Activated naive CD4-positive, alpha-beta T cell treated with anti-CD3 and anti-CD28 coated beads for 36 hours (primary cell): ENCODE measurements around the gene ALAD. TPM values are rescaled to one million over a fixed set of nuclear protein-coding genes. Genes with fewer than 3 reads are reported as not detected.
"Not testable (repeated sequence)": the region's sequence is repeated elsewhere in the genome, so short reads cannot be mapped to it uniquely, and the experiment has no call there.

Source experiments
- CTCF ChIA-PET: fragments of 350-600 bp; sonication (Branson Sonifier 250); formaldehyde crosslinking; loops from one replicate; lab custom pipeline; 2021; ENCODE audit warnings: antibody characterized with exemption; lab: Charles Lee
- DNase-seq: peaks from one replicate; pipeline ENCODE4 v3.0.0-alpha.2; 2020
- H3K27ac Mint-ChIP-seq: one replicate; pipeline ENCODE4 v1.8.0; 2021; ENCODE audit warnings: mild to moderate bottlenecking, mixed read lengths
- H3K27me3 Mint-ChIP-seq: one replicate; pipeline ENCODE4 v1.8.0; 2021; ENCODE audit warnings: low read depth, mixed read lengths
- H3K36me3 Mint-ChIP-seq: one replicate; pipeline ENCODE4 v1.8.0; 2021; ENCODE audit warnings: low read depth, mixed read lengths
- H3K4me1 Mint-ChIP-seq: one replicate; pipeline ENCODE4 v1.8.0; 2021; ENCODE audit warnings: low read depth, mixed read lengths
- H3K4me3 Mint-ChIP-seq: one replicate; pipeline ENCODE4 v1.8.0; 2021; ENCODE audit warnings: mild to moderate bottlenecking, moderate library complexity, mixed read lengths
- H3K9me3 Mint-ChIP-seq: one replicate; pipeline ENCODE4 v1.8.0; 2021; ENCODE audit warnings: mixed read lengths
- intact Hi-C: fragments of 100-400 bp; cut with micrococcal nuclease; formaldehyde crosslinking; loops from one replicate; pipeline ENCODE4 v1.15.1; 2023
- total RNA-seq, 2 experiments: library from RNA; stranded (reverse); gene quantifications; one replicate each; pipeline ENCODE4 v1.2.3, GENCODE V29; 2021

Gene ALAD
- total RNA-seq, 2 experiments from 2014 or later, result 16.1 to 17.7 TPM

DNA sequence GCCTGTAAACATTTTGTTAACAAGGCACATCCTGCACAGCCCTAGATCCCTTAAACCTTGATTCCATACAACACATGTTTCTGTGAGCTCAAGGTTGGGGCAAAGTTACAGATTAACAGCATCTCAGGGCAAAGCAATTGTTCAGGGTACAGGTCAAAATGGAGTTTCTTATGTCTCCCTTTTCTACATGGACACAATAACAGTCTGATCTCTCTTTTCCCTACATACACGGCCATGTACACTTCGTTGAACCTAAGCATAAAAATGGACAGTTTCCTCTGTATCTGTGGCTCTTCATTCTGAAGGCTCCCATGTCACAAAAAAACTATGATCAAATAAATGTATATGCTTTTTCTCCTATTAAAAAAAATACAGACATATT lies 21.3 kb downstream of the ALAD start:
- H3K4me3 Mint-ChIP-seq, CTCF ChIA-PET, H3K27me3 Mint-ChIP-seq, H3K27ac Mint-ChIP-seq, intact Hi-C loops, H3K9me3 Mint-ChIP-seq, DNase-seq, H3K36me3 Mint-ChIP-seq: not testable (repeated sequence)
- peaks cover 15% of the 10 kb centered on the region for H3K4me1 Mint-ChIP-seq

DNA sequence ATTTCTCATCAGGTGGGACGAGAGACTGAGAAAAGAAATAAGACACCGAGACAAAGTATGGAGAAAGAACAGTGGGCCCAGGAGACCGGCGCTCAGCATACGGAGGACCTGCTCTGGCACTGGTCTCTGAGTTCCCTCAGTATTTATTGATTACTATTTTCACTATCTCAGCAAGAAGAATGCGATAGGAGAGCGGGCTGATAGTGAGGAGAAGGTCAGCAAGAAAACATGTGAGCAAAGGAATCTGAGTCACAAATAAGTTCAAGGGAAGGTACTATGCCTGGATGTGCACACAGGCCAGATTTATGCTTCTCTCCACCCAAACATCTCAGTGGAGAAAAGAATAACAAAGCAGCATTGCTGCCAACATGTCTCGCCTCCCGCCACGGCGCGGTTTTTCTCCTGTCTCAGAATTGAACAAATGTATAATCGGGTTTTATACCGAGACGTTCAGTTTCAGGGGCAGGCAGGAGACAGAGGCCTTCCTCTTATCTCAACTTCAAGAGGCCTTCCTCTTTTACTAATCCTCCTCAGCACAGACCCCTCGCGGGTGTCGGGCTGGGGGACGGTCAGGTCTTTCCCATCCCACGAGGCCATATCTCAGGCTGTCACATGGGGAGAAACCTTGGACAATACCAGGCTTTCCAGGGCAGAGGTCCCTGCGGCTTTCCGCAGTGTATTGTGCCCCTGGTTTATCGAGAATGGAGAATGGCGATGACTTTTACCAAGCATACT lies 21.8 kb downstream of the ALAD start:
- intact Hi-C loops, H3K27me3 Mint-ChIP-seq, H3K36me3 Mint-ChIP-seq, H3K4me3 Mint-ChIP-seq, H3K9me3 Mint-ChIP-seq, DNase-seq, H3K27ac Mint-ChIP-seq: not testable (repeated sequence)
- CTCF ChIA-PET, result interaction anchor here (1.6 kb wide), 1 partner anchor 8 kb away, joined by 7 read pairs; no protein-coding TSS in a partner anchor
- peaks cover 17% of the 10 kb centered on the region for H3K4me1 Mint-ChIP-seq

DNA sequence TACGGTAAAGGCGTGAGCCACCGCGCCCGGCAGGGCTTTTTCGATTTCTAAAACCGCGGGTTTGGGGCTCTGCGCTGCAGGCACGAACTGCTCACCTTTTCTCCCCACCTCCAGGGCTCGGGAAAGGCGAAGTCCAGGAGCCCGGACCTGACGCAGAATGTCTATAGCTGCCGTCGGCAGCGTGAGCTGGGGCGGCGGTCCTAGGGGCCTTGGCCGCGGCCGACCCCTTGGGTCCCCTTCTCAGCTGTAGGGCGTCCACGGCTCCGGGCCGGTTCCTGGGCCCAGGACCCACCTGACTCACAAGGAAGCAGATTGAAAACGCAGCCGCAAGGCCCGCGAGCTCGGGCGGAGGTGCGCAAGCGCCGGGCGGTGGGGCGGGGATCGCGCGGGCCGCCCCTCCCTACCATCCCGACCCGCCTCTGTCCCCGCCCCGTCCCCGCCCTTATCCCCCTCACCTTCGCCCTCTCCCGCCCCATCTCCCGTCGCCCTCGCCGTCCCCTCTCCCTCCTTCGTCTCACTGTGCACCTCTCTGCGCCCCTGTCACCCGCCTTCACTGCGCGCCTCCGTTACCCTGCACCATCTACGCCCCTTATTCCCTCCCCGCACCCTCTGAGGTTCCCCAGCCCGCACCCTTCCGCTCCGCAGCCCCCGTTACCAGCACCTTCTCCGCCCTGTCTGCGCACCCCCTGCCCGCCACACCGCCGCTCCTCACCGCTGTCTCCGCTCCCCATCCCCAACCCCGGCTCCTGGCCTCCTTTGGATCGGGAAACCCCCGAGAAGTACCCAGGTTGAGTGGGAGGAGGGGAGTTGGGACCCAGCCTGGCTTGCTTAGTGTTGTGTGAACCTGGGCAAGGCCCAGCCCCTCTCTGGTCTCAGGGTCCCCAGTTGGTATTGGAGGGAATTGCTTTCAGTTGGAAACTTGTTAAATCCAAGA lies 24.2 kb downstream of the ALAD start, which contains the start of gene HDHD3:
TSS of gene HDHD3 (minus strand) at position 353 of the 934 bp plus-strand sequence. CDS start 2,632 bp downstream, outside the sequence.
- H3K27ac Mint-ChIP-seq, result peak within 1 kb of the TSS; percentile 77
- CTCF ChIA-PET, result interaction anchor here (1.1 to 1.4 kb wide), 3 partner anchors 14 to 102 kb away, joined by 3 read pairs; partner anchors contain the start of genes CDC26 and PRPF4
- intact Hi-C loops, result loop anchor here (1.0 to 2.0 kb wide), 7 partner anchors 24 to 156 kb away; partner anchors contain the start of genes ALAD, C9orf43, CDC26 and FKBP15
- peak; percentile 82 for DNase-seq
- no peaks in the 10 kb centered on the region for H3K9me3 Mint-ChIP-seq
- H3K36me3 Mint-ChIP-seq, result peaks cover 13% of the 10 kb centered on the region
- H3K4me3 Mint-ChIP-seq, result peak within 1 kb of the TSS; percentile 81
- no peaks in the 10 kb centered on the region for H3K27me3 Mint-ChIP-seq
- peaks cover 17% of the 10 kb centered on the region for H3K4me1 Mint-ChIP-seq

DNA sequence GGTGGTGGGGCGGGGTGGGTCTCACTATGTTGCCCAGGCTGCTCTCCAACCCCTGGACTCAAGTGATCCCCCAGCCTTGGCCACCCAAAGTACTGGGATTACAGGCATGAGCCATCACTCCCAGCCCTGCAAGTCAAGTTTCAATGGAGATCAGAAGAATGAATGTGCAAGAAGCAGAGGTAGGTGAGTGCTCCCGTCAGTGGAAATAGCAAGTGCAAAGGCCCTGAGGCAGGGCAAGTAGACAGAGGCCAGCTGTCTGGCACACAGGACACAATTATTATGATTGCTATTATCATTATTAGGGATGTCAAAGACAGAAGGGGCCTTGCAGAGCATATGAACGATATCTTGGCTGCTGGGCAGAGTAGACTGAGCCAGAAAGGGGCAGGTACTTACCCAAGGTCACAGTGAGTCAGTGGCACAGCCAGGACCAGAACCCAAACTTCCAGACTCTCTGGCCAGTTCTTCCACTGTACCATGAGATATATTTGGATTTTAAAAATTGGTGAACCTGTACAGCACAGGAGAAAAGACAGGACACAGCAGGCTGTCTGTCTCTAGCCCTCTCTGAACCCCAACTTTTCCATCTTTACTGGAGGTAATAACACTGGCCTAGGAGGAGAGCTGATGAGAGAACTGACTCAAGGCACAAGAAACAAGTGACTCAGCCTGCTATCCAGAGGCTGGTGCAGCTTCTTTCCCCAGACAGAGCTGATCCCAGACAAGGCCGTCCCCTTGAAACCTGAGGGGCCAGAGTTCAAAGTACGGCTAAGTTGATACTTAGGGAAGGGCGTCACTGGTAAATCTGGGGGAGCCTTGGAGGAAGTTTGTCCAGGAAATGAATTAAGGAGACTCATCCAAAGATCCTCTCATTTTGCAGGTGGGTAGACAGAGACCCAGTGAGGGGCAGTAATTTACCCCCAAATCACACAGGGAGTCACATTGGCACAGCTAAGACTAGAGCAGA lies 25.7 kb downstream of the ALAD start:
- intact Hi-C loops, result loop anchor here (1.0 to 2.0 kb wide), 2 partner anchors 24 to 25 kb away; partner anchors contain the start of gene ALAD

DNA sequence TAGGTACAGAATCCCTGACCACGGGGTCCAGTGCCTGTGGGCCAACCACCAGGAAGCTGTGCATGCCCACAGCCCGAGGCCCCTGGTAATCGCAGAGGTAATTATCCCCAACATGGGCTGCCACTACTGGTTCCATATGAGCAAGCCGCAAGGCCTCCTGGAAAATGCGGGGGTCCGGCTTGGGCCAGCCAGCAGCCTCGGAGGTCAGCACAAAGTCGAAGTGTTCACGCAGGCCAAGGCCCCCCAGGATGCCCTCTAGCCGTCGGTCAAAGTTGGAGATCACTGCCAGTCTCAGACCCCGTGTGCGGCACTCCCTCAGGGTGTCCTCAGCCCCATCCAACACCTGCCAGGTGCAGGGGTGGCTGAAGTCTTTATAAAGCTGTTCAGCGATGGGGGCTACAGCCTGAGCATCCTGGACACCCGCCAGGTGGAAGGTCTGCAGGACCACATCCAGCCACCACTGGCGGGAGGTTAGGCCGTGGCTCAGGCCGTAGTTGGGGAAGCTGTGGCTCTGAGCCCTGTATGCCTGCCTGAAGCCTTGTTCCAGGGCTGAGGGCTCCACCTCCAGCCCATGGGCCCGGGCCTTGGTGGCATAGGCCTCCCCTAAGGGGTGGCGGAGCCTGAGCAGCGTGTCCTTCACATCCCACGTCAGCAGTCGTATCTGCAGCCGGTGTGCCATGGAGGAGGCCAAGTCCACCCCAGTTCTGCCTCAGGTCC lies 27.2 kb downstream of the ALAD start:
- Mint-ChIP-seq H3K27ac (no peak overlapping the region), H3K27me3 (no peaks in the 10 kb centered on the region), H3K9me3 (no peaks in the 10 kb centered on the region), H3K4me1 (peaks cover 12% of the 10 kb centered on the region), H3K36me3 (peaks cover 13% of the 10 kb centered on the region), H3K4me3 (no peak overlapping the region)
- no peak for DNase-seq
- CTCF ChIA-PET, result interaction anchor here (1.7 kb wide), 1 partner anchor 23 kb away, joined by 3 read pairs; no protein-coding TSS in a partner anchor
- intact Hi-C loops, result no loop called here

More for the DNA sequence above, 25.7 kb downstream of the ALAD start:
- no peaks in the 10 kb centered on the region for H3K27me3 Mint-ChIP-seq
- peak overlapping the region; percentile 76 for H3K4me3 Mint-ChIP-seq
- H3K36me3 Mint-ChIP-seq, result peaks cover 13% of the 10 kb centered on the region
- CTCF ChIA-PET, result interaction anchor here (0.9 to 1.7 kb wide), 4 partner anchors 12 to 283 kb away, joined by 3 to 6 read pairs (median 3); partner anchors contain the start of genes CDC26 and PRPF4
- no peaks in the 10 kb centered on the region for H3K9me3 Mint-ChIP-seq
- peak; percentile 18 for DNase-seq
- peaks cover 12% of the 10 kb centered on the region for H3K4me1 Mint-ChIP-seq
- H3K27ac Mint-ChIP-seq, result peak overlapping the region; percentile 75

DNA sequence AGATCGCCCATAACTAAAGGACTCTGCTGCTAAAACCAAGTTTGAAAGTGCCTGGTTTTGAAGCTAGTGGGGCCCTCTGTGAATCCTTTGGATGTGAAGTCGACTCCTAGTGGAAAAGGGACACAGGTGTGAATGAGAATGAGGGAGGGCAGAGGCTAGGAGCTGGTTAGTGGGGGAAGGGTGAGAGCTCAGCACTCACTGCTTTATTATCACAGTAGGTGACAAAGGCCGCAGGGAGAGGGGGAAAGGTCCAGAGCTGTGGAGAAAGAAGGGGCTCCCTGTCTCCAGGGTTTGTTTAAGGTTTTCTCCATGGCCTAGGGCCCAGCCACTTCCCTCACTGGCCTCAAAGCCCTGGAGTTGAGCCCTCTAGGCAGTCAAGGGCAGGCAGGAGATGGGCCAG lies 27.8 kb downstream of the ALAD start:
- no peak overlapping the region for H3K4me3 Mint-ChIP-seq
- DNase-seq, result no peak
- H3K27me3 Mint-ChIP-seq, result no peaks in the 10 kb centered on the region
- peaks cover 12% of the 10 kb centered on the region for H3K4me1 Mint-ChIP-seq
- H3K27ac Mint-ChIP-seq, result no peak overlapping the region
- intact Hi-C loops, result no loop called here
- H3K36me3 Mint-ChIP-seq, result peaks cover 13% of the 10 kb centered on the region
- CTCF ChIA-PET, result no interaction called here
- H3K9me3 Mint-ChIP-seq, result no peaks in the 10 kb centered on the region

DNA sequence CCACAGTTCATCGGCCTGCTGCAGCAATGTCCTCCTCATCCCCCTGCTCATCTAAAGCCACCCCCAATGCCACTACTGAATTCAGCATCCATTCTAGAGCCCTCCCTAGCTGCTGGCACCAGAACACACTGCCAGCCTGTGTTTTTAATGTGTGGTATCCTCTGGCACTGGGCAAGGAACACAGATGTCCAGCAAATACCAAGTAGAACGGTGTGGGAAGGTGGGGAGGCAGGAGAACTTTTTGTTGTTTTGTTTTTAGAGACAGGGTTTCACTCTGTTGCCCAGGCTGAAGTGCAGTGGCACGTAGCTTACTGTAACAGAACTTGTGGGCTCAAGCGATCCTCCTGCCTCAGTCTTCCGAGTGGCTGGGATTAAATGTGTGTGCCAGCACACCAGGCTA lies 29.0 kb downstream of the ALAD start:
- peaks cover 13% of the 10 kb centered on the region for H3K36me3 Mint-ChIP-seq
- CTCF ChIA-PET, result interaction anchor here (1.3 kb wide), 1 partner anchor 10 kb away, joined by 4 read pairs; no protein-coding TSS in a partner anchor
- H3K4me1 Mint-ChIP-seq, result peaks cover 12% of the 10 kb centered on the region
- no peak overlapping the region for H3K27ac Mint-ChIP-seq
- H3K4me3 Mint-ChIP-seq, result no peak overlapping the region
- intact Hi-C loops, result no loop called here
- H3K9me3 Mint-ChIP-seq, result no peaks in the 10 kb centered on the region
- no peaks in the 10 kb centered on the region for H3K27me3 Mint-ChIP-seq
- DNase-seq, result no peak

DNA sequence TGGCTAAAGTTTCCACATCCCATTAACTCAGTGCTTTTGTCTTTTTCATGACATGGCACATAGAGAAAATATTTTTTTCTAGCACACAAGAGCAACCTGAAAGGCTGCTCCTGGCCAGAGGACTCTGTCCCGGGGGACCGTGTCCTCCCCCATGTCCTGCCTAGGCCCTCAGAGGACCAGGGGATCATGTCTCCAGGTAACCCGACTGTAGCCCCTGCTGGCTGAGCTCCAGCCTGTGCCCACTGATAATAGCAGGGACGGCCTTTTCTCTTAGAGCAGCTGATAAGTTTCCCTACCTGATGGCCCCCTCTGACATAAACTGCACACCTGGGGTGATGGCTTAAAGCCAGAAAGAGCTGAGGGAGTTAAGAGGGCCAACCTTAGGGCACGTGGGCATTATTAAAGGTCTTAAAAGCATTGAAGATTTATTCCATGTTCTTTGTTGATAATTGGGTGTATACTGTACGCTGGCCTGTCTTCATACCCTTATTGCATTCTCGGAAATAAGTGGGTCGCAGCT lies 30.2 kb downstream of the ALAD start:
- Mint-ChIP-seq H3K4me1 (peaks cover 12% of the 10 kb centered on the region), H3K36me3 (peaks cover 13% of the 10 kb centered on the region), H3K27me3 (no peaks in the 10 kb centered on the region), H3K4me3 (no peak overlapping the region), H3K27ac (no peak overlapping the region), H3K9me3 (no peaks in the 10 kb centered on the region)
- CTCF ChIA-PET, result interaction anchor here (1.3 kb wide), 1 partner anchor 9 kb away, joined by 4 read pairs; no protein-coding TSS in a partner anchor
- DNase-seq, result no peak
- intact Hi-C loops, result no loop called here

DNA sequence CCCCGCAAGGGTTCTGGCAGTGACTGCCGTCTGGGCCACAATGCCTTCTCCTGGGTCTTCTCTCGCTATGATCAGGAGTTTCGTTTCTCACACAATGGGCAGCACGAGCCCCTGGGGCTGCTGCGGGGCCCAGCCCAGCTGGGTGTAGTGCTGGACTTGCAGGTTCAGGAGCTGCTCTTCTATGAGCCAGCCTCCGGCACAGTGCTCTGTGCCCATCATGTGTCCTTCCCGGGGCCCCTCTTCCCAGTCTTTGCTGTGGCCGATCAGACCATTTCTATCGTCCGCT lies 31.3 kb downstream of the ALAD start:
- H3K27ac Mint-ChIP-seq, result no peak overlapping the region
- CTCF ChIA-PET, result interaction anchor here (0.9 kb wide), 1 partner anchor 31 kb away, joined by 3 read pairs; the partner anchor contains the start of gene ALAD
- H3K9me3 Mint-ChIP-seq, result no peaks in the 10 kb centered on the region
- DNase-seq, result no peak
- H3K27me3 Mint-ChIP-seq, result no peaks in the 10 kb centered on the region
- no peak overlapping the region for H3K4me3 Mint-ChIP-seq
- intact Hi-C loops, result no loop called here
- H3K36me3 Mint-ChIP-seq, result peaks cover 13% of the 10 kb centered on the region
- peaks cover 2% of the 10 kb centered on the region for H3K4me1 Mint-ChIP-seq

DNA sequence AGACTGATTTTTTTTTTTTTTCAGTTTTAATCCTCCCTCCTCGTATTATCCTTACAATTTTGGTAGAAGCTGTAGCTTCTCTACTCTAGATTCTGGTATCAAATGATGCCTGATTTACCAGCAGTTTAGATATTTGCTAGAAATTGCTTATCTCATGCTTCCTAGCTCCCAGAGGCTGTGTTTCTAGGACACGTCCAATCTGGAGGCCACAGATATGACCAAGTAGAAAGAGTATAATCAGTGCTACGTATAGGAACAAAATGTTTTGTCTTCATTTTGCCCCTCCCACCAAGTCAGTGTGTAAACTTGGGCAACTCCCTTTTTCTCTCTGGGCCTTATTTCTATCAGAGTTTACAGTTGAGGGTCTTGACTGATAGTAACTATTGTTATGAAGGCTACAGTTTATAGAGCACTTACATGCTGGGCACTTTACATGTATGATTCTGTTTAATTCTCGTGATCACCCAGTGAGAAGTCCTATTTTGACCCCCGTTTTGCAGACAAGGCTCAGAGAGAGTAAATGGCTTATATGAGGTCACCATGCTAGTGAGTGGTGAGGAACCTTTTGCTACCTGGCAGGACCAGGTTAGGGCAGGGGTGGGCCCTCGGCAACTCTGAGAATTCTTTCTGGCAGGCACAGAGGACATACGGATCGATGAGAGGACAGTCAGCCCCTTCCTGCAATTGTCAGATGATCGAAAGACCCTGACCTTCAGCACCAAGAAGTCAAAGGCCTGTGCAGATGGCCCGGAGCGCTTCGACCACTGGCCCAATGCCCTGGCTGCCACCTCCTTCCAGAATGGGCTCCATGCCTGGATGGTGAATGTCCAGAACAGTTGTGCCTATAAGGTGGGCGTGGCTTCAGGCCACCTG lies 31.9 kb downstream of the ALAD start:
- no peak overlapping the region for H3K27ac Mint-ChIP-seq
- no peak for DNase-seq
- intact Hi-C loops, result no loop called here
- no peak overlapping the region for H3K4me3 Mint-ChIP-seq
- H3K4me1 Mint-ChIP-seq, result no peaks in the 10 kb centered on the region
- H3K9me3 Mint-ChIP-seq, result no peaks in the 10 kb centered on the region
- H3K27me3 Mint-ChIP-seq, result no peaks in the 10 kb centered on the region
- H3K36me3 Mint-ChIP-seq, result peaks cover 10% of the 10 kb centered on the region
- CTCF ChIA-PET, result interaction anchor here (0.6 to 0.8 kb wide), 2 partner anchors 12 to 97 kb away, joined by 3 read pairs; no protein-coding TSS in a partner anchor
